WTC11 (cell line): ENCODE results near the gene BCAS3.

Experiments
- JUN ChIP-seq: sonication (generic); formaldehyde crosslinking; IDR thresholded peaks from 2 replicates; pipeline ENCODE4 v1.8.0; 2023; ENCODE audit warnings: mild to moderate bottlenecking, missing genetic modification reagents
- NR2C2 ChIP-seq: sonication (generic); formaldehyde crosslinking; IDR thresholded peaks from 2 replicates; pipeline ENCODE4 v1.8.0; 2022; ENCODE audit warnings: mild to moderate bottlenecking, missing genetic modification reagents
- TF ChIP-seq, protein P1 (sequence below): fragments of 200-600 bp; IDR thresholded peaks from 2 replicates; pipeline ENCODE4 v1.8.0; 2022; ENCODE audit warnings: antibody characterized with exemption

DNA sequence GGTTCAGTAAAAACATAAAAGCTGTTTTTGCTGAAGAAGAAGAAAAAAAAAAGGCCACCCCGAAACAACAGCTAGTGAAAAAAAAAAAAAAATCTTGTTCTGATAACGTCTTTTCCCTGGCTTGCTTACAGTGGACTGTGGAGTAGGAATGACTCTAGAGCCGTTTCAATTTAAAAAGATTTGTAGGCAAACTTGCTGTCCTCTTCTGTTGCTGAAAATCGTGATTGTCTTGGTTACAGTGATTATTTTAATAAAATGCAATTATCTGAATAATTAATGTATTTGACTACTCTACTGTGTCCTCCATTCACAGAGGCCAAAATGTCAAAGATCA lies 531.4 kb downstream of the BCAS3 start:
- no peak for TF ChIP-seq JUN (CRISPR knock-in tag)
- TF ChIP-seq, protein P1, sequence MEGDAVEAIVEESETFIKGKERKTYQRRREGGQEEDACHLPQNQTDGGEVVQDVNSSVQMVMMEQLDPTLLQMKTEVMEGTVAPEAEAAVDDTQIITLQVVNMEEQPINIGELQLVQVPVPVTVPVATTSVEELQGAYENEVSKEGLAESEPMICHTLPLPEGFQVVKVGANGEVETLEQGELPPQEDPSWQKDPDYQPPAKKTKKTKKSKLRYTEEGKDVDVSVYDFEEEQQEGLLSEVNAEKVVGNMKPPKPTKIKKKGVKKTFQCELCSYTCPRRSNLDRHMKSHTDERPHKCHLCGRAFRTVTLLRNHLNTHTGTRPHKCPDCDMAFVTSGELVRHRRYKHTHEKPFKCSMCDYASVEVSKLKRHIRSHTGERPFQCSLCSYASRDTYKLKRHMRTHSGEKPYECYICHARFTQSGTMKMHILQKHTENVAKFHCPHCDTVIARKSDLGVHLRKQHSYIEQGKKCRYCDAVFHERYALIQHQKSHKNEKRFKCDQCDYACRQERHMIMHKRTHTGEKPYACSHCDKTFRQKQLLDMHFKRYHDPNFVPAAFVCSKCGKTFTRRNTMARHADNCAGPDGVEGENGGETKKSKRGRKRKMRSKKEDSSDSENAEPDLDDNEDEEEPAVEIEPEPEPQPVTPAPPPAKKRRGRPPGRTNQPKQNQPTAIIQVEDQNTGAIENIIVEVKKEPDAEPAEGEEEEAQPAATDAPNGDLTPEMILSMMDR = no peak
- no peak for TF ChIP-seq NR2C2 (CRISPR knock-in tag)
